HepG2 (cell line): Measurements from ENCODE around the gene DUSP15. TPM values are rescaled to one million over a fixed set of nuclear protein-coding genes. Genes with fewer than 3 reads are reported as not detected.

Experiments
- ATAC-seq: fragments of 200-7000 bp; cut with Tn5 transposase; 3 replicates; pipeline ENCODE4 v1.9.1; 2020; ENCODE audit warnings: mild to moderate bottlenecking, moderate library complexity
- BruUV-seq: library from RNA; stranded (reverse); fragments of 400-500 nt; replicated peaks from 2 replicates; lab custom pipeline; 2021; lab: Mats Ljungman, UMichigan
- CTCF ChIA-PET: fragments of 300-600 bp; formaldehyde crosslinking; extraction: SDS; loops from one replicate; lab custom pipeline; 2021; ENCODE audit warnings: low total read pairs, inconsistent platforms, low intra/inter-chr PET ratio; lab: Yijun Ruan, JAX
- POLR2A ChIA-PET: fragments of 350-600 bp; sonication (Branson Sonifier 250); formaldehyde crosslinking; loops from one replicate; lab custom pipeline; 2020; ENCODE audit warnings: antibody characterized with exemption, inconsistent platforms; lab: Yijun Ruan, JAX
- DNase-seq: peaks from one replicate; pipeline ENCODE4 v3.0.0-alpha.2; 2015; ENCODE audit warnings: low spot score
- FAIRE-seq: peaks from 3 replicates; lab custom pipeline; 2011; peaks lifted over from hg19 to GRCh38; lab: Jason Lieb, UNC
- H2AFZ ChIP-seq: one replicate; pipeline ENCODE4 v1.6.1; 2011; ENCODE audit warnings: low read length, inconsistent platforms
- H3K27ac ChIP-seq: fragments of 300-600 bp; 3 replicates; pipeline ENCODE4 v1.8.0; 2011; ENCODE audit warnings: mixed run types, mild to moderate bottlenecking, mixed read lengths, low read length, inconsistent platforms; ENCODE audit not compliant: insufficient read depth; ENCODE audit errors: extremely low read length
- H3K27me3 ChIP-seq, 2 experiments: fragments of 200-600 bp in 1 of 2; 2 replicates in 1 of 2; 3 replicates in 1 of 2; pipeline versions ENCODE4 v1.6.0 to v1.8.0; 2011; ENCODE audit warnings: low read length in 2 of 2, mild to moderate bottlenecking in 2 of 2, moderate library complexity in 2 of 2, inconsistent platforms in 1 of 2; ENCODE audit not compliant: insufficient read depth in 2 of 2, control insufficient read depth in 1 of 2
- H3K36me3 ChIP-seq, 2 experiments: fragments of 200-600 bp in 1 of 2; replicated peaks in 1 of 2; 2 replicates in 1 of 2; 3 replicates in 1 of 2; pipeline versions ENCODE4 v1.5.1 to v1.8.0; 2011; ENCODE audit warnings: low read length in 2 of 2, inconsistent platforms in 1 of 2; ENCODE audit not compliant: insufficient read depth in 2 of 2, control insufficient read depth in 1 of 2
- H3K4me1 ChIP-seq: 2 replicates; pipeline ENCODE4 v1.5.1; 2012; ENCODE audit warnings: low read length, inconsistent platforms; ENCODE audit not compliant: insufficient read depth
- H3K4me2 ChIP-seq: 2 replicates; pipeline ENCODE4 v1.6.0; 2011; ENCODE audit warnings: low read depth, low read length, inconsistent platforms
- H3K4me3 ChIP-seq, 3 experiments: fragments of 200-600 bp in 1 of 3; sonication (generic), shearing (Covaris generic) in 1 of 3; replicated peaks in 1 of 3; 2 replicates each; pipeline ENCODE4 v1.5.1; 2011 to 2016; ENCODE audit warnings: low read length in 3 of 3, inconsistent platforms in 2 of 3, low read depth in 2 of 3, mild to moderate bottlenecking in 2 of 3, control low read depth in 1 of 3, mixed read lengths in 1 of 3; ENCODE audit not compliant: insufficient read depth in 1 of 3
- H3K79me2 ChIP-seq: one replicate; pipeline ENCODE4 v1.6.1; 2011; ENCODE audit warnings: low read length, inconsistent platforms; ENCODE audit not compliant: insufficient read depth
- H3K9ac ChIP-seq: 2 replicates; pipeline ENCODE4 v1.6.0; 2011; ENCODE audit warnings: mild to moderate bottlenecking, low read depth, low read length, inconsistent platforms; ENCODE audit not compliant: insufficient read depth
- H3K9me3 ChIP-seq: 2 replicates; pipeline ENCODE4 v1.5.1; 2012; ENCODE audit warnings: mild to moderate bottlenecking, low read length
- H4K20me1 ChIP-seq: 2 replicates; pipeline ENCODE4 v1.6.0; 2011; ENCODE audit warnings: inconsistent platforms, mild to moderate bottlenecking, low read length, moderate library complexity; ENCODE audit not compliant: insufficient read depth
- GABPB1 ChIP-seq: IDR thresholded peaks from 2 replicates; pipeline ENCODE4 v1.6.1; 2016; ENCODE audit warnings: mild to moderate bottlenecking, missing genetic modification reagents, moderate library complexity, missing compliant biosample characterization
- IKZF4 ChIP-seq: sonication (generic); formaldehyde crosslinking; IDR thresholded peaks from 2 replicates; pipeline ENCODE4 v1.5.1; 2020; ENCODE audit warnings: borderline replicate concordance, mild to moderate bottlenecking, low read depth, missing genetic modification reagents; ENCODE audit errors: not compliant biosample characterization
- JUN ChIP-seq: sonication (generic); formaldehyde crosslinking; IDR thresholded peaks from 2 replicates; pipeline ENCODE4 v1.4.0; 2020; ENCODE audit warnings: mild to moderate bottlenecking, missing genetic modification reagents
- KLF15 ChIP-seq: sonication (generic); formaldehyde crosslinking; IDR thresholded peaks from 2 replicates; pipeline ENCODE4 v1.8.1; 2023; ENCODE audit warnings: borderline replicate concordance, mild to moderate bottlenecking, inconsistent platforms, missing genetic modification reagents, mixed read lengths
- RBM39 ChIP-seq: fragments of 200-400 bp; formaldehyde crosslinking; IDR thresholded peaks from one replicate; pipeline ENCODE4 v1.6.1; 2018; ENCODE audit warnings: antibody characterized with exemption, mild to moderate bottlenecking, low read depth, low read length; ENCODE audit not compliant: poor library complexity, severe bottlenecking
- RCOR2 ChIP-seq: IDR thresholded peaks from 2 replicates; pipeline ENCODE4 v1.6.1; 2016; ENCODE audit warnings: missing biosample characterization, missing genetic modification reagents
- RFXANK ChIP-seq: IDR thresholded peaks from 2 replicates; pipeline ENCODE4 v1.6.1; 2016
- SAP130 ChIP-seq: IDR thresholded peaks from 2 replicates; pipeline ENCODE4 v1.6.1; 2016; ENCODE audit warnings: low read depth
- SMARCC2 ChIP-seq: fragments of 450-650 bp; IDR thresholded peaks from 2 replicates; pipeline ENCODE4 v1.6.1; 2017; ENCODE audit warnings: antibody characterized with exemption, mild to moderate bottlenecking
- SRSF1 ChIP-seq: fragments of 200-400 bp; formaldehyde crosslinking; optimal IDR thresholded peaks from 2 replicates; pipeline ENCODE3; 2017; ENCODE audit warnings: mild to moderate bottlenecking, low read depth, low read length, moderate library complexity
- WIZ ChIP-seq: sonication (generic); formaldehyde crosslinking; IDR thresholded peaks from 2 replicates; pipeline ENCODE4 v1.5.1; 2020; ENCODE audit warnings: mild to moderate bottlenecking, missing genetic modification reagents
- XRCC5 ChIP-seq: fragments of 200-400 bp; formaldehyde crosslinking; optimal IDR thresholded peaks from 2 replicates; pipeline ENCODE3; 2017; ENCODE audit warnings: mild to moderate bottlenecking, low read length
- ZNF232 ChIP-seq: sonication (generic); formaldehyde crosslinking; IDR thresholded peaks from 2 replicates; pipeline ENCODE4 v1.4.0; 2020; ENCODE audit warnings: missing genetic modification reagents, borderline replicate concordance
- ZNF543 ChIP-seq: sonication (generic); formaldehyde crosslinking; IDR thresholded peaks from 2 replicates; pipeline ENCODE4 v1.4.0; 2020; ENCODE audit warnings: mild to moderate bottlenecking, missing genetic modification reagents
- ZNF549 ChIP-seq: sonication (generic); formaldehyde crosslinking; IDR thresholded peaks from 2 replicates; pipeline ENCODE4 v1.5.0; 2020; ENCODE audit warnings: missing genetic modification reagents
- ZNF883 ChIP-seq: sonication (generic); formaldehyde crosslinking; IDR thresholded peaks from 2 replicates; pipeline ENCODE4 v1.5.1; 2020; ENCODE audit warnings: mild to moderate bottlenecking, missing genetic modification reagents; ENCODE audit errors: not compliant biosample characterization
- WGBS: methylation state at CpG from one replicate; pipeline ENCODE4 v1.1.6; 2017; ENCODE audit warnings: low lambda C conversion rate; 5-methylcytosine and 5-hydroxymethylcytosine counted together
- in situ Hi-C: cut with HindIII; loops from 2 replicates; pipeline ENCODE4 v1.10.0; 2017; ENCODE audit warnings: low pct_unique_long_range_greater_than_20kb; ENCODE audit not compliant: extremely low pct_ligation_motif_present
- intact Hi-C: fragments of 100-400 bp; cut with micrococcal nuclease; formaldehyde crosslinking; loops from one replicate; pipeline ENCODE4 v1.10.0; 2022; ENCODE audit not compliant: unreplicated experiment
- polyA plus RNA-seq, 8 experiments: library from polyadenylated mRNA; depleted of rRNA in 3 of 8; stranded (reverse) in 7 of 8; unstranded in 1 of 8; fragments of >200 nt; fragmentation: Illumina TruSeq in 4 of 8; extraction: Trizol in 4 of 8; gene quantifications; 2 replicates each; pipeline versions ENCODE4 v1.2.1 to v1.2.3, GENCODE V29; 2011 to 2016; ENCODE audit warnings: low read depth in 4 of 8, missing spikeins in 1 of 8, mixed read lengths in 1 of 8; ENCODE audit not compliant: insufficient read depth in 1 of 8
- total RNA-seq, 5 experiments: library from RNA; depleted of rRNA; stranded (reverse); fragments of >200 nt; fragmentation: Illumina TruSeq; extraction: Trizol; gene quantifications; 2 replicates each; pipeline ENCODE4 v1.2.3, GENCODE V29; 2016; ENCODE audit warnings: low read depth in 1 of 5

The DUSP15 gene
- total and polyA plus RNA-seq, 2 of the 13 experiments (the other 11 are each of a cell fraction or from before 2014, with no cell fraction given): 0.17 to 0.93 TPM

DNA sequence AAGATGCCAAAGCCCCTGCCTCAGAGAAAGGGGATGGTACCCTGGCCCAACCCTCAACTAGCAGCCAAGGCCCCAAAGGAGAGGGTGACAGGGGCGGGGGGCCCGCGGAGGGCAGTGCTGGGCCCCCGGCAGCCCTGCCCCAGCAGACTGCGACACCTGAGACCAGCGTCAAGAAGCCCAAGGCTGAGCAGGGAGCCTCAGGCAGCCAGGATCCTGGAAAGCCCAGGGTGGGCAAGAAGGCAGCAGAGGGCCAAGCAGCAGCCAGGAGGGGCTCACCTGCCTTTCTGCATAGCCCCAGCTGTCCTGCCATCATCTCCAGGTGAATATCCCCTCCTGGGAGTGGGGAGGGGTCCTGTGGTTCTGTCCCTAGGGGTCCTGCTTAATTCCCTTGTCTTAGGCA is 50.1 kb downstream of the DUSP15 start:
- H3K4me2 ChIP-seq: no peak overlapping the region
- no peak for TF ChIP-seq GABPB1 (CRISPR knock-in tag)
- no peak for TF ChIP-seq SMARCC2
- no peak for TF ChIP-seq ZNF232 (CRISPR knock-in tag)
- no peak for TF ChIP-seq SRSF1
- no peak for TF ChIP-seq RBM39
- no peak for TF ChIP-seq RFXANK (CRISPR knock-in tag)
- TF ChIP-seq WIZ (CRISPR knock-in tag): no peak
- no peak for TF ChIP-seq IKZF4
- no peak for TF ChIP-seq SAP130 (CRISPR knock-in tag)
- no peak for TF ChIP-seq KLF15 (CRISPR knock-in tag)
- TF ChIP-seq ZNF543 (CRISPR knock-in tag): no peak
- TF ChIP-seq XRCC5: no peak
- TF ChIP-seq ZNF883: no peak
- no peak for TF ChIP-seq ZNF549 (CRISPR knock-in tag)
- TF ChIP-seq RCOR2 (CRISPR knock-in tag): no peak
- no peak for TF ChIP-seq JUN
- H3K36me3 ChIP-seq: no peaks in the 10 kb centered on the region
- DNase-seq (no peak), ATAC-seq (no peak), FAIRE-seq (no peak)
- peaks cover 5 to 41% of the 10 kb centered on the region in 2 experiments for H3K27me3 ChIP-seq
- H3K9ac ChIP-seq: no peak overlapping the region
- no peaks in the 10 kb centered on the region for H3K9me3 ChIP-seq
- no peaks in the 10 kb centered on the region for H4K20me1 ChIP-seq
- 0 out of 2 replicates have a peak, but pooled peaks cover 7% of the 10 kb centered on the region for H3K4me1 ChIP-seq
- CTCF ChIA-PET: interaction anchor here (1.5 kb wide), 1 partner anchor 212 kb away, joined by 3 read pairs; no protein-coding TSS in a partner anchor
- BruUV-seq: no TSS peak
- POLR2A ChIA-PET: no interaction called here
- no peak overlapping the region for H3K4me3 ChIP-seq
- in situ Hi-C loops (loop anchor here (5.0 to 10.0 kb wide), 2 partner anchors 212 to 275 kb away; no protein-coding TSS in a partner anchor), intact Hi-C loops (loop anchor here (10.0 kb wide), 1 partner anchor 135 kb away; the partner anchor contains the start of gene PDRG1)
- H3K27ac ChIP-seq: no peak overlapping the region
- no peaks in the 10 kb centered on the region for H3K79me2 ChIP-seq
- WGBS: 0% methylated on average over 1 of the region's 6 CpGs
- no peak overlapping the region for H2AFZ ChIP-seq
